Lower leg skin (tissue), 4 donors: ENCODE data around the gene PRICKLE2. TPM values are rescaled to one million over a fixed set of nuclear protein-coding genes. Genes with fewer than 3 reads are reported as not detected.
A peak's percentile ranks its signal among the peaks of the same experiment; 100 is the strongest.

Experiments used
- DNase-seq, 2 donors: peaks; one replicate each; pipeline ENCODE4 v3.0.0-alpha.2; 2019; ENCODE audit warnings: low spot score in 2 of 2
- H3K4me3 ChIP-seq: fragments of 200-600 bp; sonication (generic); 2 replicates; pipeline ENCODE4 v1.5.1; 2017; ENCODE audit warnings: mild to moderate bottlenecking, low read depth; ENCODE audit not compliant: poor library complexity, severe bottlenecking
- CTCF ChIP-seq, 3 donors: fragments of 450-650 bp; IDR thresholded peaks; one replicate each; pipeline ENCODE4 v1.5.1; 2016; ENCODE audit warnings: antibody characterized with exemption in 3 of 3, mild to moderate bottlenecking in 3 of 3, moderate library complexity in 2 of 3
- POLR2A ChIP-seq, 2 donors: fragments of 450-650 bp; IDR thresholded peaks; one replicate each; pipeline ENCODE4 v1.6.1; 2016 to 2017; ENCODE audit warnings: antibody characterized with exemption in 2 of 2, mild to moderate bottlenecking in 1 of 2, moderate library complexity in 1 of 2
- WGBS, 2 donors: methylation state at CpG; one replicate each; pipeline ENCODE4 v1.1.5; 2018; 5-methylcytosine and 5-hydroxymethylcytosine counted together
- intact Hi-C: fragments of 100-400 bp; cut with DNase I; formaldehyde crosslinking; loops from one replicate; pipeline ENCODE4 v1.15.0; 2023; ENCODE audit warnings: low total_unique reads
- total RNA-seq, 4 donors: library from RNA; depleted of rRNA; stranded (reverse); fragments of >200 nt; gene quantifications; one replicate each; pipeline ENCODE4 v1.1.0, GENCODE V29; 2016

Gene PRICKLE2
- total RNA-seq, 4 donors from 2014 or later, result 10.2 to 18.7 (median 11.7) TPM

DNA sequence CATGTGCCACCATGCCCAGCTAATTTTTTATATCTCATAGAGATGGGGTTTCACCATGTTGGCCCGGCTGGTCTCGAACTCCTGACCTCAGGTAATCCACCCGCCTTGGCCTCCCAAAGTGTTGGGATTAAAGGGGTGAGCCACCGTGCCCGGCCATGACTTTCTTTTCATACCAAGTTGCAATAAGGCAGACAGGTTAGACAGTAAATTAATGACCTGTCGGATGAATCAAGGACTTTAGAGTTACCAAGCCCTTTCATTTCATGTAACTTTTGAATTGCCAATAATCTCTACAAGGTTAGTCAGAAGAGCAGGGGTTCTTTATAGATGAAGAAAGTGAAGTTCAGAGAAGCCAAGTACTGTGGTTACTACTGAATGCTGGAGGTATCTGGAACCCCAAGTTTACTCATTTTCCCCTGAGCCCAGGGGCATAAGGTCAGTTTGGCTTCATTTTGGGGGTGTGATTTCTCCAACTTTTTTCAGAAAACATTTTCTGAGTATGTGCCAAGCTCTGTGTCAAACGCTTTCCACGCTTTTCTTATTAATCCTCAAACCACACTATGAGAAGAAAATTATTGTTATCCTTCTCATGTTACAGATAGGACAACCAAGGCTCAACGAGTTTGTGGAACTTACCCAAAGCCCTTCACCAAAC is 11.9 kb downstream of the PRICKLE2 start:
- intact Hi-C loops, result no loop called here
- DNase-seq, result no peak
- no peak for TF ChIP-seq POLR2A (IDR thresholded peaks at IDR 0.05)
- TF ChIP-seq CTCF (IDR thresholded peaks at IDR 0.05), result no peak
- 70% methylated on average over 9 of the region's 9 CpGs for WGBS, 2 donors
- H3K4me3 ChIP-seq, result no peak overlapping the region

GRCh38 chr3:64209866-64210621 is 15.2 kb downstream of the PRICKLE2 start:
- intact Hi-C loops, result loop anchor here (10.0 kb wide), 1 partner anchor 1685 kb away; no protein-coding TSS in a partner anchor
- DNase-seq, result peak in 1 of 2 donors; percentile 92
- TF ChIP-seq CTCF (IDR thresholded peaks at IDR 0.05), result no peak
- 21 to 22% methylated on average over 12 of the region's 12 CpGs for WGBS, 2 donors
- H3K4me3 ChIP-seq, result no peak overlapping the region

DNA sequence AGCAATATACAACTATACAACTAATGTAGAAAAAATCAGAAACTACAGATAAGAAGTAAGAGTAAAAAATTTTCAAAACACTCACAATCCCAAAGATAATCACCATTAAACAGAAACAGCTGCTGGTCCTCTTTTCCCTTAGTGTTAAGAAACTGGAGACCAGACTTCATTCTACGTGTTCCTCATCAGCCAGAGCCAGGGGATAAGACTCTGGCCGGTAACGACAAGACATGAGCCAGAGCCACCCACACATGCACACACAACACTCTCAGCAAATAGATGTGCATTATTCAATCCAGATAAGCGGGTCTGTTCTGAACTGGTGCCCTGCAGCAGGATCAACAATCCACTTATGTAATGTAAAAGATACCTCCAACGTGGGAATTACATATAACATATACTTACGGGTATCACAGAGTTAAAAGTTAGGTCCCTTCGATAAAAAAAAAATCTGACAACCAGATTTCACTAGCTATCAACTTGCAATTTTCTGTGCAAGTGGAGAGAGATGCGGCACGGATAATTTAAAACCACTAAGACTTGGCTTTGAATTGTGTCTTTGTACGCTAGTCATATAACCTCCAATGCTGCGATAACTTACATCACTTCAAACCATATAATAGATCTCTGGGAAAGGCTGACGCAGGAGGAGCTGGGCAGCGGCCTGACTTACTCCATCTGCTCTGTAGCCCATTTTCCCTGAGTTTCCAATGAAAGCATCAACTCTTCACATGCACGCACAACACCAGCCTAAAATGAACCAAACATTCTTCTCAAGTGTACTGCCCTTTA is 17.8 kb downstream of the PRICKLE2 start:
- TF ChIP-seq POLR2A (IDR thresholded peaks at IDR 0.05) (no peak), CTCF (IDR thresholded peaks at IDR 0.05) (no peak)
- DNase-seq, result no peak
- intact Hi-C loops, result loop anchor here (10.0 kb wide), 1 partner anchor 1687 kb away; no protein-coding TSS in a partner anchor

GRCh38 chr3:64203969-64204908 is 21.0 kb downstream of the PRICKLE2 start:
- 84 to 91% methylated on average over 7 of the region's 7 CpGs for WGBS, 2 donors
- DNase-seq, result no peak
- no peak for TF ChIP-seq CTCF (IDR thresholded peaks at IDR 0.05)
- TF ChIP-seq POLR2A (IDR thresholded peaks at IDR 0.05), result no peak
- no peak overlapping the region for H3K4me3 ChIP-seq
- intact Hi-C loops, result loop anchor here (10.0 kb wide), 1 partner anchor 1691 kb away; no protein-coding TSS in a partner anchor

More for the DNA sequence above, 17.8 kb downstream of the PRICKLE2 start:
- 61 to 67% methylated on average over 14 of the region's 14 CpGs for WGBS, 2 donors
- H3K4me3 ChIP-seq, result no peak overlapping the region

GRCh38 chr3:64203216-64203615 is 22.1 kb downstream of the PRICKLE2 start:
- no peak for DNase-seq

More at GRCh38 chr3:64203216-64203615, 22.1 kb downstream of the PRICKLE2 start:
- intact Hi-C loops, result loop anchor here (10.0 kb wide), 1 partner anchor 1692 kb away; no protein-coding TSS in a partner anchor
- WGBS, 2 donors, result 86 to 90% methylated on average over 2 of the region's 2 CpGs
- H3K4me3 ChIP-seq, result no peak overlapping the region
- TF ChIP-seq CTCF (IDR thresholded peaks at IDR 0.05) (no peak), POLR2A (IDR thresholded peaks at IDR 0.05) (no peak)
